Immature natural killer cell (primary cell): ENCODE results near the gene TMTC2. TPM values are rescaled to one million over a fixed set of nuclear protein-coding genes. Genes with fewer than 3 reads are reported as not detected.
A peak's percentile ranks its signal among the peaks of the same experiment; 100 is the strongest.

Source experiments
- DNase-seq, 3 donors: peaks; one replicate each; pipeline ENCODE4 v3.0.0; 2022; ENCODE audit warnings: mixed read lengths in 1 of 3
- H3K27ac Mint-ChIP-seq, 6 donors: one replicate each; pipeline ENCODE4 v1.8.0; 2020; ENCODE audit warnings: mixed read lengths in 6 of 6, mild to moderate bottlenecking in 5 of 6, inconsistent platforms in 4 of 6, moderate library complexity in 3 of 6
- H3K27me3 Mint-ChIP-seq, 3 donors: one replicate each; pipeline ENCODE4 v1.8.0; 2020 to 2021; ENCODE audit warnings: low read depth in 3 of 3, mild to moderate bottlenecking in 3 of 3, mixed read lengths in 3 of 3, moderate library complexity in 3 of 3, inconsistent platforms in 1 of 3
- H3K36me3 Mint-ChIP-seq, 3 donors: one replicate each; pipeline ENCODE4 v1.8.0; 2020; ENCODE audit warnings: mixed read lengths in 3 of 3, inconsistent platforms in 2 of 3, mild to moderate bottlenecking in 2 of 3
- H3K4me1 Mint-ChIP-seq, 2 donors: one replicate each; pipeline ENCODE4 v1.8.0; 2020; ENCODE audit warnings: inconsistent platforms in 2 of 2, mild to moderate bottlenecking in 2 of 2, mixed read lengths in 2 of 2, moderate library complexity in 1 of 2
- H3K4me3 Mint-ChIP-seq, 5 donors: one replicate each; pipeline ENCODE4 v1.8.0; 2020; ENCODE audit warnings: mild to moderate bottlenecking in 5 of 5, mixed read lengths in 5 of 5, inconsistent platforms in 3 of 5, moderate library complexity in 3 of 5
- H3K9me3 Mint-ChIP-seq, 6 donors: one replicate each; pipeline ENCODE4 v1.8.0; 2020; ENCODE audit warnings: mild to moderate bottlenecking in 6 of 6, mixed read lengths in 6 of 6, inconsistent platforms in 4 of 6, moderate library complexity in 3 of 6
- polyA plus RNA-seq, 3 donors: library from polyadenylated mRNA; unstranded; fragments of 300-500 nt; fragmentation: Illumina TruSeq; gene quantifications; one replicate each; pipeline ENCODE4 v1.2.3, GENCODE V29; 2021

The TMTC2 gene
- polyA plus RNA-seq, 3 donors from 2014 or later, result not detected

- H3K27me3 Mint-ChIP-seq, result no peaks in the 10 kb centered on the region
- DNase-seq, result no peak
- H3K4me3 Mint-ChIP-seq, result no peak overlapping the region
- no peak overlapping the region for H3K27ac Mint-ChIP-seq
- no peaks in the 10 kb centered on the region for H3K4me1 Mint-ChIP-seq
- H3K36me3 Mint-ChIP-seq, result no peaks in the 10 kb centered on the region
- H3K9me3 Mint-ChIP-seq, result peaks cover 2 to 29% (median 5%) of the 10 kb centered on the region in 6 donors
These were observed 197.0 kb downstream of the TMTC2 start for GRCh38 chr12:82883394-82884355.

- H3K27me3 Mint-ChIP-seq, result no peaks in the 10 kb centered on the region
- H3K4me1 Mint-ChIP-seq, result no peaks in the 10 kb centered on the region
- H3K9me3 Mint-ChIP-seq, result peaks cover 4 to 15% (median 7%) of the 10 kb centered on the region in 6 donors
- H3K36me3 Mint-ChIP-seq, result no peaks in the 10 kb centered on the region
- H3K4me3 Mint-ChIP-seq, result no peak overlapping the region
- DNase-seq, result no peak
- no peak overlapping the region for H3K27ac Mint-ChIP-seq
These were observed 200.1 kb downstream of the TMTC2 start for GRCh38 chr12:82886671-82887340.

GRCh38 chr12:82893896-82894295, 207.2 kb downstream of the TMTC2 start:
- peaks cover 8 to 26% (median 11%) of the 10 kb centered on the region in 6 donors for H3K9me3 Mint-ChIP-seq
- no peaks in the 10 kb centered on the region for H3K36me3 Mint-ChIP-seq
- H3K27ac Mint-ChIP-seq, result no peak overlapping the region
- no peak overlapping the region for H3K4me3 Mint-ChIP-seq
- H3K27me3 Mint-ChIP-seq, result no peaks in the 10 kb centered on the region
- no peaks in the 10 kb centered on the region for H3K4me1 Mint-ChIP-seq
- DNase-seq, result no peak

GRCh38 chr12:82896277-82896676, 209.6 kb downstream of the TMTC2 start:
- no peak for DNase-seq
- no peaks in the 10 kb centered on the region for H3K27me3 Mint-ChIP-seq
- no peaks in the 10 kb centered on the region for H3K36me3 Mint-ChIP-seq
- H3K27ac Mint-ChIP-seq, result no peak overlapping the region
- H3K4me1 Mint-ChIP-seq, result no peaks in the 10 kb centered on the region
- H3K4me3 Mint-ChIP-seq, result no peak overlapping the region
- peaks cover 6 to 20% (median 10%) of the 10 kb centered on the region in 6 donors for H3K9me3 Mint-ChIP-seq

GRCh38 chr12:82896979-82897378, 210.3 kb downstream of the TMTC2 start:
- peaks cover 6 to 20% (median 10%) of the 10 kb centered on the region in 6 donors for H3K9me3 Mint-ChIP-seq
- no peak overlapping the region for H3K27ac Mint-ChIP-seq
- no peaks in the 10 kb centered on the region for H3K4me1 Mint-ChIP-seq
- no peaks in the 10 kb centered on the region for H3K36me3 Mint-ChIP-seq
- DNase-seq, result no peak
- H3K4me3 Mint-ChIP-seq, result no peak overlapping the region
- H3K27me3 Mint-ChIP-seq, result no peaks in the 10 kb centered on the region

GRCh38 chr12:82898441-82898840, 211.7 kb downstream of the TMTC2 start:
- H3K27ac Mint-ChIP-seq, result no peak overlapping the region
- peak overlapping the region in 1 of 5 donors; percentile 9 for H3K4me3 Mint-ChIP-seq
- H3K27me3 Mint-ChIP-seq, result no peaks in the 10 kb centered on the region
- peaks cover 3 to 19% (median 6%) of the 10 kb centered on the region in 6 donors for H3K9me3 Mint-ChIP-seq
- no peaks in the 10 kb centered on the region for H3K36me3 Mint-ChIP-seq
- DNase-seq, result no peak
- no peaks in the 10 kb centered on the region for H3K4me1 Mint-ChIP-seq

- H3K4me3 Mint-ChIP-seq, result no peak overlapping the region
- no peaks in the 10 kb centered on the region for H3K4me1 Mint-ChIP-seq
- peaks cover 0 to 1% (median 0%) of the 10 kb centered on the region in 3 donors for H3K27me3 Mint-ChIP-seq
- H3K36me3 Mint-ChIP-seq, result no peaks in the 10 kb centered on the region
- peaks cover 2 to 15% (median 9%) of the 10 kb centered on the region in 6 donors for H3K9me3 Mint-ChIP-seq
- no peak overlapping the region for H3K27ac Mint-ChIP-seq
- no peak for DNase-seq
These were observed 217.6 kb downstream of the TMTC2 start for GRCh38 chr12:82904219-82904790.

GRCh38 chr12:82910246-82910893, 223.7 kb downstream of the TMTC2 start:
- Mint-ChIP-seq H3K4me3 (no peak overlapping the region), H3K27ac (no peak overlapping the region), H3K27me3 (no peaks in the 10 kb centered on the region), H3K4me1 (no peaks in the 10 kb centered on the region), H3K9me3 (peaks cover 0 to 15% (median 4%) of the 10 kb centered on the region in 6 donors), H3K36me3 (no peaks in the 10 kb centered on the region)
- DNase-seq, result no peak

GRCh38 chr12:82912406-82912805, 225.7 kb downstream of the TMTC2 start:
- Mint-ChIP-seq H3K27me3 (no peaks in the 10 kb centered on the region), H3K36me3 (no peaks in the 10 kb centered on the region), H3K4me3 (no peak overlapping the region), H3K4me1 (no peaks in the 10 kb centered on the region), H3K9me3 (peaks cover 0 to 21% (median 4%) of the 10 kb centered on the region in 6 donors), H3K27ac (no peak overlapping the region)
- no peak for DNase-seq

GRCh38 chr12:82919388-82920054, 232.8 kb downstream of the TMTC2 start:
- Mint-ChIP-seq H3K27ac (no peak overlapping the region), H3K9me3 (peaks cover 2 to 25% (median 7%) of the 10 kb centered on the region in 6 donors), H3K4me3 (no peak overlapping the region), H3K36me3 (no peaks in the 10 kb centered on the region), H3K4me1 (no peaks in the 10 kb centered on the region), H3K27me3 (peaks cover 0 to 2% (median 0%) of the 10 kb centered on the region in 3 donors)
- no peak for DNase-seq

GRCh38 chr12:82923935-82924334, 237.2 kb downstream of the TMTC2 start:
- Mint-ChIP-seq H3K36me3 (no peaks in the 10 kb centered on the region), H3K27ac (no peak overlapping the region), H3K4me1 (no peaks in the 10 kb centered on the region), H3K4me3 (no peak overlapping the region), H3K27me3 (peaks cover 0 to 2% (median 2%) of the 10 kb centered on the region in 3 donors), H3K9me3 (peaks cover 2 to 31% (median 9%) of the 10 kb centered on the region in 6 donors)
- no peak for DNase-seq

GRCh38 chr12:82926630-82927029, 239.9 kb downstream of the TMTC2 start:
- H3K27me3 Mint-ChIP-seq, result peaks cover 0 to 2% (median 2%) of the 10 kb centered on the region in 3 donors
- H3K4me1 Mint-ChIP-seq, result no peaks in the 10 kb centered on the region
- H3K27ac Mint-ChIP-seq, result no peak overlapping the region
- no peak overlapping the region for H3K4me3 Mint-ChIP-seq
- DNase-seq, result no peak
- H3K36me3 Mint-ChIP-seq, result no peaks in the 10 kb centered on the region
- H3K9me3 Mint-ChIP-seq, result peaks cover 2 to 25% (median 9%) of the 10 kb centered on the region in 6 donors

GRCh38 chr12:82930301-82930700, 243.6 kb downstream of the TMTC2 start:
- H3K4me3 Mint-ChIP-seq, result no peak overlapping the region
- no peaks in the 10 kb centered on the region for H3K4me1 Mint-ChIP-seq
- H3K27ac Mint-ChIP-seq, result no peak overlapping the region
- DNase-seq, result no peak
- H3K36me3 Mint-ChIP-seq, result no peaks in the 10 kb centered on the region
- H3K27me3 Mint-ChIP-seq, result peaks cover 0 to 2% (median 0%) of the 10 kb centered on the region in 3 donors
- peaks cover 0 to 16% (median 7%) of the 10 kb centered on the region in 6 donors for H3K9me3 Mint-ChIP-seq
